CD4-positive, alpha-beta T cell treated with Interleukin-15 for 4 hours (primary cell): ENCODE results near the gene LRIG1.

Experiments used
- DNase-seq: peaks from one replicate; pipeline ENCODE4 v3.0.0-alpha.2; 2020; ENCODE audit warnings: low spot score

LRIG1 gene

DNA sequence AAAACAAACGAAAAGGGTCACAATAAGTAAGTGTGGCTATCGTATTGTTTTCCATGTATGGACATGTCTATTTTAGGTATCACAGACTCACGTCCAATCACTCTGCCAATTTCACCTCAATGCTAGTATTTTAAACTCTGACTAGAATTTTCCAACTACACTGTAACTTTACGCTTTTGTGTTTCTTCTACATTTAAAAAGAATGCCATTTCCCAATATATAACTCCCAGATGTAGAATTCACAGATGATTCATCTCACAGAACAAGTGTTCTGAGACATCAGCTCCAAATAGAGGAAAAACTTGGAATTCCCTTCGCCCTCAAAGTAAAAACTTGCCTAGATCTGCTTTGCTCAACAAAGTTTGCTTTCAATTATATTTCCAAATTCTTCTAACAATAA, 14.2 kb downstream of the LRIG1 start:
- no peak for DNase-seq

DNA sequence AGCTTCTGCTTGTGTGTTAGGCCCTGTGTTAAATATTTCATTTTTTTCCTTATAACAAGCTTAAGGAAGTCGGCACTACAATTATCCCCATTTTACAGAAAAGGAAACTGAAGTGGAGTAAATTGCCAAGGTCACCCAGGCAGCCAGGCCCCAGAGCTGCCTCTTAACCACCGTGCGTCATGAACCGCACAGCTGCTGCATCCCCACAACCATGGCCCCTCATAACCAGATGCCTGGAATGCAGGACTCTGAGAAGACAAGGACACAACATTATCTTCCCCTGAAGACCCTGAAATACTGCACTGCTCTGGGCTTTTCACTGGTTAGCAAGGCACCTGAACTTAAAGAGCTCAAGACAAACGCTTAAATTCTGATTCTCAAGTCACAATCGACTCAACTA, 14.6 kb downstream of the LRIG1 start:
- DNase-seq = no peak

GRCh38 chr3:66485291-66485968, 15.4 kb downstream of the LRIG1 start:
- no peak for DNase-seq

GRCh38 chr3:66484106-66484844, 16.5 kb downstream of the LRIG1 start:
- no peak for DNase-seq

DNA sequence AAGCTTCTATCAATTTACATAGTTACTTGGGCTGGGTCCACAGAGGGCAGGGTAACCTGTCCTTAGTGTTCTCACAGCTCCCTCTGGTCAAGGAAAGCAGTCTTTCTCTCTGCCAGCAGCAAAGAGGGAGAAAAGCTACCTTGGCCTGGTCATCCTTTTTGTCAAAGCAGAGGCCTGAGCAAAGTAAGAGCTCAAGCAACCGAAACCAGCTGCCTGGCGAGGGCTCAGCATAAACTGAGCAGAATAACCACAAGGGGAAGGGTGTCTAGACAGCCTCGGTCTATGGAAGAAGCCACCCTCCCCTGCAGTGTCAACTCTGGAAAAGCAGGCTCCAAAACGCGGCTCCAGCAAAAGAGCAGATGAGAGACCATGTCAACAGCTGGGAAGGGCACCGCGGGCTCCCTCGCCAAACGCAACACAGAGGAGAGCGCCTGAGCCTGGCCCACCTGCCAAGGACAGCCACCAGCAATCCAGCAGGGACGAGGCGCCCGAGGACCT, 17.4 kb downstream of the LRIG1 start:
- DNase-seq = peak; percentile 27

DNA sequence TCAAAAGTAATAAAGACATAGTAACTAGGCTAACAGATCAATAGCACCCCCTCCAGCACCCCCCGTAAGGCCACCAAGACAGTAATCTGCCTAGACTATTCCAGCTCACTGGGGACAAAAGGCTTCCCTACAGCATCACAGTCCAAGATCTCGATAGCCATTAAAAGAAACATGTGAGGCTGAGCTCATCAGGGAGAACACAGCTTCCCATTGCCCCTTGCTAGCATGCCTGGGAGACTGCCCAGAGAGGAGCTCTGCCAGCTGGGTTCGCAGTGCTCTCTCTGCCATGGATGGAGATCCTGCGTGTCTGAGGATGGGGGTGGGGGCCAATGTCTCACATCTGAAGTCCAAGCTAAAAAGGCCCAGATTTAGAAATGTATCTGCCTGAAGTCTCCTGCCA, 17.8 kb downstream of the LRIG1 start:
- DNase-seq = no peak

DNA sequence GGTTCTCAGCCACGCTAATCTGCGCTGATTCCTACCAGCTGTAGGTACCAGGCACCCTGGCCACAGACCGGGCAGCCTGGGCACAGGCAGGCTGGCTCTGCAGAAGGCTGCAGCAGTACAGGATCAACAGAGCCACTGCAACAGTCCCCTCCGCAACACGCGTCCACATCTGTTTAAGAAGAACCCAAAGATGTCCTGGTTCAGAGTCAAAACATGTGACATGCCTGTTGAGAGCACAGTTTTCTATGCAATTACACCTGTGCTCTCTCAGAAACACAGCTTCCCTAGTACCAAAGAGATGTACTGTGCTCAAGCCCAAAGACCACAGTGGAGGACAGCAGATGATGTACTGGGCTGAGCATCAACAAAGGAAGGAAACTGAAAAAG, 18.8 kb downstream of the LRIG1 start:
- DNase-seq = no peak

GRCh38 chr3:66481071-66482017, 19.5 kb downstream of the LRIG1 start:
- peak; percentile 26 for DNase-seq

DNA sequence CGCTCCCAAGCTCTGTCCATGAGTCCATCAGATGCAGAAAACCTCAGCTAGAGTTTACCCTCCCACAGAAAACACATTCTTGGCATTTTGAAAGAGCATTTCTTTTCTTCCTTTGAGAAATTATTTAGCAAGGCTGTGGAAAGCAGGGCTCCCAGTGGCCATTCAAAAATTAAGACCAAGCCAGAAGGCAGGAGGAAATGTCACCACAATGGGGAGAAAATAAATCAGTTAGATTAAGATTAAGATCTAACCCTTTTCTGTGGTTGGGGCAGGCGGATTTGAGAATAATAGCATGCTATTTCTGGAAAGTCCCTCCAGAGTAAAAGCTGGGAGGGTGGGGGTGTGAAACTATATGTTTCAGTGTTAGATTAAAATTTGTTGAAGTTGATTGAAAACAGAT, 20.2 kb downstream of the LRIG1 start:
- peak; percentile 63 for DNase-seq

DNA sequence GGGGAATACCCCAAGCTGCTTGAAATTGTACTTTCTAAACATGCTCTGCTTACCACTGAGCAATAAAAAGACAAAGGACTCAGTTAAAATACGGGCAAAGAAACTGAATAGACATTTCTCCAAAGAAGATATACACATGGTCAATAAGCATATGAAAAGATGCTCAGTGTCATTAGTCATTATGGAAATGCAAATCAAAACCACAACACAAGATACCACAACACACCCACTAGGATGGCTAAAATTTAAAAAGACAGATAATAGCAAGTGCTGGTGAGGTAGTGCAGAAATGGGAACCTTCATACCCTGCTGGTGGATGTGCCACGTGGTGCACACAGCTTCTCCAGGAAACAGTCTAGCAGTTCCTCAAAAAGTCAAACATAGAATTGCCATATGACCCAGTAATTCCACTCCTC, 21.3 kb downstream of the LRIG1 start:
- no peak for DNase-seq

DNA sequence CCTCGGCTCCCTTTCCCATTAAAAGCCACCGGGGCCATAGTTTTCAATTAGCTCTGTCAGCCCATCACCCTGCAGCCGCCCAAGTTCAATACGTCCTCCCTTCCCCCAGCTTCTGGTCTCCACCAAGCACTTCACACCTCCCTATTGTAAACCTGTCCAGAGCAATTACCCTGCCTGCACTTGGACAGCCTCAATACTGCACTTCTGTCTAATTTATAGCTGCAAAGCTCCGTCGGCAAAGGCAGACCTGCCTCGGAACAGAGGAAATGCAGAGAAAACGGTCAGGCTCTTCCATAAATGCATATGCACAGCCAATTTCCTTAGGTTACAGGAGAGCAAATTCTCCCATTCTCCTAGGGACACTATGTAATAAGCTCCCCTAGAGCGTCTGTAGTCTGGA, 21.9 kb downstream of the LRIG1 start:
- DNase-seq = no peak

DNA sequence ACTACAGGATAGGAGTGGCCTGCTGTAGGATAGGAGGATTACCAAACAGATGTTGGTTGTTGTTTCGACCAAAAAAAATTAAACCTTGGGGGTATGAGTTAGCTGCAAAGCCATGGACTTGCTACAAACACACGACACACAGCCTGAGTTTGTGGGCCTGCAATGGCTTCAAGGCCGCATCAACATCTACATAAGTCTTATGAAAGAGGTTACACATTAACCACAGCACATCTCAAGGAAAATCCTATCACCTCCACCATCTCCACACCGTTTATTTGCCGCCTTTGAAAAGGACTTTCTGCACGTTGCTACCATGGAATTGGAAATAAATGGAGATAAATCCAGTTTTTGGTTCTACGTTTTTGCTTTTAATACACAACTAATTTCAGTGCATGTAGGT, 23.0 kb downstream of the LRIG1 start:
- DNase-seq = no peak

- DNase-seq = no peak
Observed at GRCh38 chr3:66476852-66477381, 23.9 kb downstream of the LRIG1 start.

GRCh38 chr3:66475386-66476020, 25.3 kb downstream of the LRIG1 start:
- no peak for DNase-seq

DNA sequence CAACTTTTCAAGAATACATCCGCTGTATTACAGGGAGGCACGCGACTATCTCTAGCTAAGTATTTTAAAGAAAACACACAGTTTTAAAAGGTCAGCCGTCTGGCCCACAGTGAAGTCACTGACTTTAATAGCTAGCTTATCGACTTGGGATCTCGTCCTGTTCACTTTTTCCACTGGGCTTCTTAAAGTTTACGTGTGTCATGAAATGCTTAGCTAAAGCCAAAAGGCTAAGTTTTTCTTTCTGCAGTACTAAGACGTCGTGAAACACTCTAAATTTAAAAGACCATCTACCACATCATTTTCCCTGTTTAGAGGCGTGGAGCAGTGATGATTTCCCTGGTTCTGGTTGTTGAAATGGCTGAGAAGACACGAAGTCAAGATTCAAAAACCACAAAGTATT, 27.1 kb downstream of the LRIG1 start:
- DNase-seq = peak; percentile 30

GRCh38 chr3:66473181-66473580, 27.6 kb downstream of the LRIG1 start:
- DNase-seq = no peak

- DNase-seq = peak; percentile 64
Observed at GRCh38 chr3:66472313-66473134, 28.3 kb downstream of the LRIG1 start.

GRCh38 chr3:66470956-66471686, 29.7 kb downstream of the LRIG1 start:
- DNase-seq = no peak

- no peak for DNase-seq
Observed at GRCh38 chr3:66470285-66470684, 30.5 kb downstream of the LRIG1 start.

- DNase-seq = peak; percentile 9
Observed at GRCh38 chr3:66469220-66469640, 31.6 kb downstream of the LRIG1 start.
